GM23248 (cell line): ENCODE data around the gene ADGRV1.

Experiments used
- EZH2 ChIP-seq: fragments of 200-600 bp; sonication (generic); IDR thresholded peaks from 2 replicates; pipeline ENCODE4 v1.6.1; 2018; ENCODE audit warnings: antibody characterized with exemption, mild to moderate bottlenecking; ENCODE audit not compliant: insufficient read depth, poor library complexity, severe bottlenecking
- EZH2phosphoT487 ChIP-seq: fragments of 200-600 bp; sonication (generic); IDR thresholded peaks from 2 replicates; pipeline ENCODE4 v1.6.1; 2018; ENCODE audit warnings: antibody characterized with exemption, moderate library complexity, mild to moderate bottlenecking, low read depth; ENCODE audit not compliant: insufficient read depth

DNA sequence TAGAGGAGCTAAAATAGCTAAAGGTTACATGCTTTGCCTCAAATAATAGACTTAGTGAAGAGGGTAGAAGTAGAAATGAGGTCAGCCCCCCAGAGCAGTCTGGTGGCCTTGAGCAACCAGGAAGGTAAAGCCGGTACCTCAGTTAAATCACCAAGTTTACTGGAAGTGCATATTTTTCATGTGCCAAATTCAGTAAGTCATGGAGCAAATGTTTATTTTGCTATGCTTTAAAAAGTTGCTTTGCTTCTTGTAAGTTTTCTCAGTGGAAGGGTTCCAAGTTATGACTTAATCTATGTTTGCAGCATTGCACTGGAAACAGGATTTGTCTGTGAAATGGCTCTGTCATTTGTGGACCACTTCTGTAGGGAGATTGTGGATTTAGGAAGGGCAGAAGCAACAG lies 567.9 kb downstream of the ADGRV1 start:
- TF ChIP-seq EZH2: no peak
- no peak for TF ChIP-seq EZH2phosphoT487
